B cell (primary cell): Measurements from ENCODE around the gene TFAP2C.

Experiments
- EZH2 ChIP-seq: IDR thresholded peaks from 2 replicates; pipeline ENCODE4 v1.6.1; 2012; ENCODE audit warnings: borderline replicate concordance, low read depth, mild to moderate bottlenecking, moderate library complexity, low read length; ENCODE audit not compliant: insufficient read depth, poor library complexity, severe bottlenecking
- TF ChIP-seq, protein P1 (sequence below): fragments of 200-600 bp; IDR thresholded peaks from one replicate; pipeline ENCODE4 v1.8.0; 2022; ENCODE audit warnings: antibody characterized with exemption, mild to moderate bottlenecking

DNA sequence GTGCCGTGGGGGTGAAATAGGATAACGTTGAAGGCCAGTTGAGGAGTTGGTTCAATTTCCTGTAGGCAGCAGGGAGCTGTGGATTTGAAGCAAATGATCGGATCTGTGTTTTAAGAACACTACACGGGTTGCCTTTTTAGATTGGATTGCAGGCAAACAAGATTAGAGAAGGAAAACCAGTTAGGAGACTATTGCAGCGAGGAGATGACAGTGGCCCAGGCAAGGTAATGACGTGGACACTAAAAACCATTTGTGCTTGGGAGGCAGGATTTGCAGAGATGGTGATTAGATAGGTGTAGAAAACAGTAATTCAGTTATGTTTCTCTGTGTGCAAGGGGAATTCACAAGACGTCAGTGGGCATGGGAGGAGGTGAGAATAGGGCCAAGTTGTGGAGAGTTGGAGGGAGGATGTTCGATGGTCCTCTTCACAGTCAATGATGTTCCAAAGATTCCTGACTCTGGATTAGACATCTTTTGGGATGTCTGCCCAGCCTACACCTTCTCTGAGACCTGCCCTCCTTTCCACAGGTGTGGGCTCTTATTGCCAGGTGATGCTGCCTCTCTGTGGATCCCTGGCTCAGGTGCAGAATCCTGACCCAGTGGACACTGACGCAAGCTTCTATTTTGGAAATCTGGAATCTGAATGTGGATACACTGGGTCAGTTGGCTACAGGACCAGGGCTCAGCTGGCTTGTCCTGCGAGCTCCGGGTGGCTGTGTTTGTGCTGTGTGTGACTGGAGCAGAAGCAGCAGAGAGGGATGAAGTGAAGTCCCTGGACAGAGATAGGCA is 54.2 kb downstream of the TFAP2C start:
- TF ChIP-seq, protein P1, sequence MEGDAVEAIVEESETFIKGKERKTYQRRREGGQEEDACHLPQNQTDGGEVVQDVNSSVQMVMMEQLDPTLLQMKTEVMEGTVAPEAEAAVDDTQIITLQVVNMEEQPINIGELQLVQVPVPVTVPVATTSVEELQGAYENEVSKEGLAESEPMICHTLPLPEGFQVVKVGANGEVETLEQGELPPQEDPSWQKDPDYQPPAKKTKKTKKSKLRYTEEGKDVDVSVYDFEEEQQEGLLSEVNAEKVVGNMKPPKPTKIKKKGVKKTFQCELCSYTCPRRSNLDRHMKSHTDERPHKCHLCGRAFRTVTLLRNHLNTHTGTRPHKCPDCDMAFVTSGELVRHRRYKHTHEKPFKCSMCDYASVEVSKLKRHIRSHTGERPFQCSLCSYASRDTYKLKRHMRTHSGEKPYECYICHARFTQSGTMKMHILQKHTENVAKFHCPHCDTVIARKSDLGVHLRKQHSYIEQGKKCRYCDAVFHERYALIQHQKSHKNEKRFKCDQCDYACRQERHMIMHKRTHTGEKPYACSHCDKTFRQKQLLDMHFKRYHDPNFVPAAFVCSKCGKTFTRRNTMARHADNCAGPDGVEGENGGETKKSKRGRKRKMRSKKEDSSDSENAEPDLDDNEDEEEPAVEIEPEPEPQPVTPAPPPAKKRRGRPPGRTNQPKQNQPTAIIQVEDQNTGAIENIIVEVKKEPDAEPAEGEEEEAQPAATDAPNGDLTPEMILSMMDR = no peak
- no peak for TF ChIP-seq EZH2
